Astrocyte (in vitro differentiated cells and primary cell): ENCODE results near the gene FBP1. TPM values are rescaled to one million over a fixed set of nuclear protein-coding genes. Genes with fewer than 3 reads are reported as not detected.

Experiments
- DNase-seq: peaks from one replicate; pipeline ENCODE4 v3.0.0-alpha.2; 2010; ENCODE audit warnings: low read depth
- FAIRE-seq: peaks from 2 replicates; lab custom pipeline; 2011; peaks lifted over from hg19 to GRCh38; lab: Jason Lieb, UNC
- H2AFZ ChIP-seq: 2 replicates; pipeline ENCODE4 v1.6.0; 2012; ENCODE audit warnings: low read depth, low read length, inconsistent platforms
- H3K27ac ChIP-seq: 2 replicates; pipeline ENCODE4 v1.5.1; 2011; ENCODE audit warnings: low read depth, low read length, inconsistent platforms
- H3K27me3 ChIP-seq: 2 replicates; pipeline ENCODE4 v1.6.0; 2011; ENCODE audit warnings: low read length, inconsistent platforms; ENCODE audit not compliant: insufficient read depth
- H3K36me3 ChIP-seq: 2 replicates; pipeline ENCODE4 v1.5.1; 2011; ENCODE audit warnings: low read length, inconsistent platforms; ENCODE audit not compliant: insufficient read depth
- H3K4me1 ChIP-seq: 2 replicates; pipeline ENCODE4 v1.5.1; 2011; ENCODE audit warnings: low read length, inconsistent platforms; ENCODE audit not compliant: insufficient read depth
- H3K4me2 ChIP-seq: 2 replicates; pipeline ENCODE4 v1.6.0; 2012; ENCODE audit warnings: low read length, inconsistent platforms
- H3K4me3 ChIP-seq: 2 replicates; pipeline ENCODE4 v1.5.1; 2011; ENCODE audit warnings: low read depth, mild to moderate bottlenecking, low read length, inconsistent platforms; ENCODE audit not compliant: insufficient read depth
- H3K79me2 ChIP-seq: 2 replicates; pipeline ENCODE4 v1.6.0; 2012; ENCODE audit warnings: mild to moderate bottlenecking, low read length, inconsistent platforms; ENCODE audit not compliant: insufficient read depth
- H3K9ac ChIP-seq: 2 replicates; pipeline ENCODE4 v1.6.0; 2012; ENCODE audit warnings: mild to moderate bottlenecking, low read length, inconsistent platforms
- H3K9me3 ChIP-seq: 2 replicates; pipeline ENCODE4 v1.5.1; 2012; ENCODE audit warnings: low read depth, mild to moderate bottlenecking, low read length, inconsistent platforms; ENCODE audit not compliant: insufficient read depth
- H4K20me1 ChIP-seq: 2 replicates; pipeline ENCODE4 v1.6.0; 2012; ENCODE audit warnings: low read length, inconsistent platforms; ENCODE audit not compliant: insufficient read depth
- H3K27ac Mint-ChIP-seq: one replicate; pipeline ENCODE4 v1.8.0; 2021; ENCODE audit warnings: mild to moderate bottlenecking, mixed read lengths; ENCODE audit not compliant: unreplicated experiment
- H3K27me3 Mint-ChIP-seq: one replicate; pipeline ENCODE4 v1.8.0; 2021; ENCODE audit warnings: low read depth, mixed read lengths; ENCODE audit not compliant: unreplicated experiment
- H3K36me3 Mint-ChIP-seq: one replicate; pipeline ENCODE4 v1.8.0; 2021; ENCODE audit warnings: low read depth, mixed read lengths; ENCODE audit not compliant: unreplicated experiment
- H3K4me1 Mint-ChIP-seq: one replicate; pipeline ENCODE4 v1.8.0; 2021; ENCODE audit warnings: low read depth, mixed read lengths; ENCODE audit not compliant: unreplicated experiment
- H3K4me3 Mint-ChIP-seq: one replicate; pipeline ENCODE4 v1.8.0; 2021; ENCODE audit warnings: mild to moderate bottlenecking, moderate library complexity, mixed read lengths; ENCODE audit not compliant: unreplicated experiment
- H3K9me3 Mint-ChIP-seq: one replicate; pipeline ENCODE4 v1.8.0; 2021; ENCODE audit warnings: mild to moderate bottlenecking, mixed read lengths; ENCODE audit not compliant: unreplicated experiment
- CTCF ChIP-seq: IDR thresholded peaks from 2 replicates; pipeline ENCODE4 v1.5.1; 2011; ENCODE audit warnings: low read depth, mild to moderate bottlenecking, inconsistent platforms, low read length, moderate library complexity; ENCODE audit not compliant: insufficient read depth
- EZH2 ChIP-seq: IDR thresholded peaks from 2 replicates; pipeline ENCODE4 v1.6.1; 2012; ENCODE audit warnings: mild to moderate bottlenecking, low read length, inconsistent platforms; ENCODE audit not compliant: insufficient read depth
- total RNA-seq: library from RNA; stranded (reverse); gene quantifications from 2 replicates; pipeline ENCODE4 v1.2.1, GENCODE V29; 2021

Gene FBP1
- total RNA-seq, 1 donor from 2014 or later, result 0.25 TPM

DNA sequence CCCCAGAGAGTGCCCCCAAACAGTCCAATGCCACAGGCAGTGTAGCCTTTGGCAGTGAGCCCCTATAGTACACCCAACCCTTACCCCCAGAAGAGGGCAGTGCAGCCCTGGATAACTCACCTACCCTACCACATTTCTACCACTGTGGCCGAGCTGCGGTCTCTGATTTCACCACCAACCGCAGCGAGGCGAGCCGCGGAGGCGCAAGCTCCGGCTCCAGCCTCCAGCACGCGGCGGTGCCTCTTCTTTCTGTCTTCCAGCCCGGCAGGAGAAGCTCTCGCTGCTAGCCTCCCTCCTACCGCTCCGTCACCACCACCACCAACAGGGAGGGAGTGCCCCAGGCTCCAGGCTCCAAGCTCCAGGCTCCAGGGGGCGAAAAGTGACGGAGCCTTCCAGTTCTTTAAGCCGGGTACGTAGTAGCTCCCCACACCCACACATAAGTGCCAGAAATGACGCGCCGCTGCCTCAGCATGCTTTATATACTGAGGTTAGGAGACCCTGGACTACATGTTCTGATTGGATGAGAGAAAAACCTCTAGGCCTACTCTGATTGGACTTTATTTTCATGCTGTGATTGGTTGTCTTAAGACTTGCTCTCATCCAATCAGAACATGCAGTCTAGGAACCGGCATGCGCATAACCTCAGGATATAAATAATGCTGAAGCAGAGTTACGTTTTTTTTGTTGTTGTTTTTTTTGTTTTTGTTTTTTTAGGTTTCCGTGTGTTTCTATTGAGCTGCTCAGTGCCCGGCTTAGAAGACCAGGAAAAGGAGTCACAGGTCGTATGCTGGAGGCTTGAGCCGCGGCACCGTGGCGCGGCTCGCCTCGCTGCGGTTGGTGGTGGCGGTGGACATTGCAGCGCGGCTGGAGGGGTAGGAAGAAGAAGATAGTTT lies 84.6 kb downstream of the FBP1 start, which contains the start of gene PCAT7:
Gene PCAT7, plus strand, starts transcription at position 645 of the 893 bp plus-strand sequence.
- DNase-seq (peak; percentile 23), FAIRE-seq (no peak)
- Histone ChIP-seq H3K79me2 (no peaks in the 10 kb centered on the region), H3K4me2 (no peak within 1 kb of the TSS), H3K9me3 (no peaks in the 10 kb centered on the region), H3K27ac (no peak within 1 kb of the TSS), H3K36me3 (no peaks in the 10 kb centered on the region), H3K4me1 (no peaks in the 10 kb centered on the region), H4K20me1 (no peaks in the 10 kb centered on the region), H3K4me3 (no peak within 1 kb of the TSS), H3K9ac (no peak within 1 kb of the TSS), H2AFZ (no peak within 1 kb of the TSS), H3K27me3 (no peaks in the 10 kb centered on the region)
- Mint-ChIP-seq H3K27ac (no peak within 1 kb of the TSS), H3K27me3 (peaks cover 4% of the 10 kb centered on the region), H3K9me3 (no peaks in the 10 kb centered on the region), H3K4me1 (peaks cover 13% of the 10 kb centered on the region), H3K4me3 (no peak within 1 kb of the TSS), H3K36me3 (peaks cover 8% of the 10 kb centered on the region)
- TF ChIP-seq CTCF (peak; percentile 13), EZH2 (no peak)

- no peak overlapping the region for H3K9ac ChIP-seq
- H3K4me3 Mint-ChIP-seq, result no peak overlapping the region
- H3K36me3 ChIP-seq, result no peaks in the 10 kb centered on the region
- H3K79me2 ChIP-seq, result no peaks in the 10 kb centered on the region
- H3K27ac ChIP-seq, result no peak overlapping the region
- DNase-seq, result no peak
- no peaks in the 10 kb centered on the region for H3K27me3 ChIP-seq
- H3K27me3 Mint-ChIP-seq, result peaks cover 4% of the 10 kb centered on the region
- H2AFZ ChIP-seq, result no peak overlapping the region
- no peak for TF ChIP-seq CTCF
- TF ChIP-seq EZH2, result no peak
- H3K4me3 ChIP-seq, result no peak overlapping the region
- H3K9me3 ChIP-seq, result no peaks in the 10 kb centered on the region
- no peaks in the 10 kb centered on the region for H3K4me1 ChIP-seq
- H3K27ac Mint-ChIP-seq, result no peak overlapping the region
- H4K20me1 ChIP-seq, result no peaks in the 10 kb centered on the region
- H3K4me1 Mint-ChIP-seq, result peaks cover 13% of the 10 kb centered on the region
- H3K36me3 Mint-ChIP-seq, result peaks cover 8% of the 10 kb centered on the region
- no peaks in the 10 kb centered on the region for H3K9me3 Mint-ChIP-seq
- H3K4me2 ChIP-seq, result no peak overlapping the region
- no peak for FAIRE-seq
Measured at GRCh38 chr9:94554078-94554438, 85.3 kb downstream of the FBP1 start.

Other genes with a start within 250 kb of the FBP1 start
- 3.9 and 5.2 TPM in 2 replicates for gene PCAT7, start 84.4 kb downstream of the FBP1 start, total RNA-seq
- not detected in 2 replicates for gene FBP2, start 45.7 kb downstream of the FBP1 start, total RNA-seq
- 73.2 and 75.3 TPM in 2 replicates for gene AOPEP, start 87.2 kb upstream of the FBP1 start, total RNA-seq